Activated CD8-positive, alpha-beta T cell treated with anti-CD3 and anti-CD28 coated beads for 36 hours (primary cell): ENCODE measurements around the gene TPM4. TPM values are rescaled to one million over a fixed set of nuclear protein-coding genes. Genes with fewer than 3 reads are reported as not detected.
"Not testable (repeated sequence)": the region's sequence is repeated elsewhere in the genome, so short reads cannot be mapped to it uniquely, and the experiment has no call there.

ENCODE experiments used
- ATAC-seq: fragments of 200-7000 bp; cut with Tn5 transposase; one replicate; pipeline ENCODE4 v1.10.0; 2021; ENCODE audit warnings: mild to moderate bottlenecking, moderate library complexity
- CTCF ChIA-PET: fragments of 350-600 bp; sonication (Branson Sonifier 250); formaldehyde crosslinking; loops from one replicate; lab custom pipeline; 2021; ENCODE audit warnings: antibody characterized with exemption; lab: Charles Lee
- POLR2A ChIA-PET: fragments of 350-600 bp; sonication (Branson Sonifier 250); formaldehyde crosslinking; loops from one replicate; lab custom pipeline; 2021; ENCODE audit warnings: antibody characterized with exemption; lab: Charles Lee
- DNase-seq: peaks from one replicate; pipeline ENCODE4 v3.0.0-alpha.2; 2020
- H3K27ac Mint-ChIP-seq: one replicate; pipeline ENCODE4 v1.8.0; 2021; ENCODE audit warnings: mild to moderate bottlenecking, mixed read lengths
- H3K27me3 Mint-ChIP-seq: one replicate; pipeline ENCODE4 v1.8.0; 2021; ENCODE audit warnings: mixed read lengths
- H3K36me3 Mint-ChIP-seq: one replicate; pipeline ENCODE4 v1.8.0; 2021; ENCODE audit warnings: low read depth, mixed read lengths
- H3K4me1 Mint-ChIP-seq: one replicate; pipeline ENCODE4 v1.8.0; 2021; ENCODE audit warnings: low read depth, mixed read lengths
- H3K4me3 Mint-ChIP-seq: one replicate; pipeline ENCODE4 v1.8.0; 2021; ENCODE audit warnings: mild to moderate bottlenecking, moderate library complexity, mixed read lengths
- H3K9me3 Mint-ChIP-seq: one replicate; pipeline ENCODE4 v1.8.0; 2021; ENCODE audit warnings: mixed read lengths
- CTCF ChIP-seq: fragments of 200-600 bp; IDR thresholded peaks from one replicate; pipeline ENCODE4 v1.8.0; 2022; ENCODE audit warnings: antibody characterized with exemption, mild to moderate bottlenecking
- intact Hi-C: fragments of 100-400 bp; cut with micrococcal nuclease; formaldehyde crosslinking; loops from one replicate; pipeline ENCODE4 v1.10.0; 2022
- total RNA-seq, 2 experiments: library from RNA; stranded (reverse); gene quantifications; one replicate each; pipeline ENCODE4 v1.2.3, GENCODE V29; 2021

TPM4 gene
- total RNA-seq = 100 to 1,000 TPM; 230 to 232 TPM

GRCh38 chr19:16076154-16076957, at the start of gene TPM4:
TPM4 (plus strand) TSS chr19:16076495; CDS start chr19:16076566, 71 bp downstream.
- Mint-ChIP-seq H3K4me1 (peaks cover 59% of the 10 kb centered on the region), H3K9me3 (no peaks in the 10 kb centered on the region), H3K4me3 (peak within 1 kb of the TSS; percentile 78), H3K27me3 (no peaks in the 10 kb centered on the region), H3K36me3 (peaks cover 29% of the 10 kb centered on the region), H3K27ac (peak within 1 kb of the TSS; percentile 100)
- CTCF ChIA-PET = interaction anchor here (2.2 to 10.6 kb wide), 3 partner anchors 10 to 35 kb away, joined by 12 to 90 read pairs (median 31); partner anchors contain the start of gene RAB8A
- POLR2A ChIA-PET = interaction anchor here (0.8 to 9.0 kb wide), 10 partner anchors 11 to 252 kb away, joined by 3 to 53 read pairs (median 7); partner anchors contain the start of genes HSH2D and RAB8A
- intact Hi-C loops = loop anchor here (5.0 to 10.0 kb wide), 2 partner anchors 36 to 258 kb away; partner anchors contain the start of gene RAB8A
- TF ChIP-seq CTCF = no peak
- DNase-seq (peak; percentile 93), ATAC-seq (peak; percentile 53)

GRCh38 chr19:16026756-16027155, 49.5 kb upstream of the TPM4 start:
- no peak for ATAC-seq
- H3K9me3 Mint-ChIP-seq = no peaks in the 10 kb centered on the region
- intact Hi-C loops = no loop called here
- POLR2A ChIA-PET = no interaction called here
- no peak overlapping the region for H3K27ac Mint-ChIP-seq
- no peaks in the 10 kb centered on the region for H3K27me3 Mint-ChIP-seq
- no peaks in the 10 kb centered on the region for H3K36me3 Mint-ChIP-seq
- CTCF ChIA-PET = interaction anchor here (0.6 to 1.5 kb wide), 2 partner anchors 15 to 17 kb away, joined by 3 to 7 read pairs; no protein-coding TSS in a partner anchor
- DNase-seq = no peak
- TF ChIP-seq CTCF = no peak
- peaks cover 9% of the 10 kb centered on the region for H3K4me1 Mint-ChIP-seq
- H3K4me3 Mint-ChIP-seq = no peak overlapping the region

- Mint-ChIP-seq H3K9me3 (no peaks in the 10 kb centered on the region), H3K4me3 (no peak overlapping the region), H3K4me1 (peaks cover 9% of the 10 kb centered on the region), H3K27me3 (no peaks in the 10 kb centered on the region), H3K27ac (no peak overlapping the region), H3K36me3 (no peaks in the 10 kb centered on the region)
- TF ChIP-seq CTCF = no peak
- ChIA-PET CTCF (interaction anchor here (0.6 to 1.5 kb wide), 2 partner anchors 14 to 18 kb away, joined by 3 to 7 read pairs; no protein-coding TSS in a partner anchor), POLR2A (no interaction called here)
- intact Hi-C loops = no loop called here
- DNase-seq = peak; percentile 47
- ATAC-seq = peak; percentile 75
Observed at GRCh38 chr19:16027528-16027927, 48.8 kb upstream of the TPM4 start.

- H3K4me3 Mint-ChIP-seq, DNase-seq, POLR2A ChIA-PET, H3K36me3 Mint-ChIP-seq, H3K9me3 Mint-ChIP-seq, H3K4me1 Mint-ChIP-seq, intact Hi-C loops, H3K27ac Mint-ChIP-seq, ATAC-seq, H3K27me3 Mint-ChIP-seq: not testable (repeated sequence)
- CTCF ChIA-PET = interaction anchor here (1.0 kb wide), 1 partner anchor 11 kb away, joined by 6 read pairs; no protein-coding TSS in a partner anchor
Observed at GRCh38 chr19:16030155-16030554, 46.1 kb upstream of the TPM4 start.

- intact Hi-C loops = no loop called here
- Mint-ChIP-seq H3K4me3 (no peak overlapping the region), H3K9me3 (no peaks in the 10 kb centered on the region), H3K27me3 (no peaks in the 10 kb centered on the region), H3K36me3 (no peaks in the 10 kb centered on the region), H3K27ac (no peak overlapping the region), H3K4me1 (peaks cover 9% of the 10 kb centered on the region)
- no peak for TF ChIP-seq CTCF
- POLR2A ChIA-PET = interaction anchor here (0.6 kb wide), 1 partner anchor 42 kb away, joined by 3 read pairs; no protein-coding TSS in a partner anchor
- CTCF ChIA-PET = interaction anchor here (1.0 kb wide), 1 partner anchor 10 kb away, joined by 6 read pairs; no protein-coding TSS in a partner anchor
- DNase-seq (no peak), ATAC-seq (no peak)
Observed at GRCh38 chr19:16030964-16031871, 45.1 kb upstream of the TPM4 start.
